HG03378 (cell line): Measurements from ENCODE around the gene IQSEC3.

Source experiments
- ATAC-seq: cut with Tn5 transposase; IDR thresholded peaks from one replicate; pipeline ENCODE4 v1.9.1; 2021; ENCODE audit warnings: mild to moderate bottlenecking, moderate library complexity; ENCODE audit not compliant: unreplicated experiment

Gene IQSEC3

GRCh38 chr12:195951-196350, 129.4 kb downstream of the IQSEC3 start:
- ATAC-seq, result no peak

GRCh38 chr12:196436-196835, 129.9 kb downstream of the IQSEC3 start:
- no peak for ATAC-seq

GRCh38 chr12:197347-197746, 130.8 kb downstream of the IQSEC3 start:
- ATAC-seq, result no peak

GRCh38 chr12:197911-198695, 131.5 kb downstream of the IQSEC3 start:
- ATAC-seq, result no peak

DNA sequence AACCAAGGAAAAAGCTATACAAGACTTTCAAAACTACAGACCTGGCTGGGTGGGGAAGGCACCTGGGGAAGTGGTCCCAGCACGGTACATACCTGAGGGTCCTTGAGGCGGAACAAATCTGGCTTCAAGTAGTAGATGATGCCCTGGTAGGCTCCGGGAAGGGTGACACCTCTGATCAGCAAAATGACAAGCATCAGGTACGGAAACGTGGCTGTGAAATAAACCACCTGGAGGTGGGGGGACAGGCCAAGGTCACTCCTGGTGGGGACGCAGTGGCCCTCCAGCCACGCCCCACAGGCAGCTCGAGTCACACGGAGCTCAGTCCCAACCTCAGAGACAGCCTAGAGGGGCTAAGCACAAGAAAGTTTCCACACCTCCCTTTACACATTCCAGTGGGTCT, 132.1 kb downstream of the IQSEC3 start:
- no peak for ATAC-seq

DNA sequence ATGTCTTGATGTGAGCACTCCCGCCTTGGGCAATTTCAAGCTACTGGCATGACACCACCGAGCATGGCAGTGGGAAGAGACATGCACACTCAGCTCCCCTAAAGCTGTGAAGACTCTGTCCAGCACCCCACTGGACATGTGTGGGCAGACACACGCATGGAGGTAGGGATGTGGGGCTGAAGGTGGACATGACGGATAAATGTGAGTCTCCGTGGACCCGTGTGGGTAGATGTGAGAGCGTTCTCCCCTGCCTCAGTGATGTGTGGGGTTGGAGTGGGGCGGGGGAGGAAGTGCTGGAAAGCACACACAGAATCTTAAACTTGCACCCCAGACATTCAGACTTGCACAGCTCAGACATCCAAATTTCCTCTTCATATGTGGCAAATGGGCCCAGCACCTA, 134.8 kb downstream of the IQSEC3 start:
- ATAC-seq, result no peak

DNA sequence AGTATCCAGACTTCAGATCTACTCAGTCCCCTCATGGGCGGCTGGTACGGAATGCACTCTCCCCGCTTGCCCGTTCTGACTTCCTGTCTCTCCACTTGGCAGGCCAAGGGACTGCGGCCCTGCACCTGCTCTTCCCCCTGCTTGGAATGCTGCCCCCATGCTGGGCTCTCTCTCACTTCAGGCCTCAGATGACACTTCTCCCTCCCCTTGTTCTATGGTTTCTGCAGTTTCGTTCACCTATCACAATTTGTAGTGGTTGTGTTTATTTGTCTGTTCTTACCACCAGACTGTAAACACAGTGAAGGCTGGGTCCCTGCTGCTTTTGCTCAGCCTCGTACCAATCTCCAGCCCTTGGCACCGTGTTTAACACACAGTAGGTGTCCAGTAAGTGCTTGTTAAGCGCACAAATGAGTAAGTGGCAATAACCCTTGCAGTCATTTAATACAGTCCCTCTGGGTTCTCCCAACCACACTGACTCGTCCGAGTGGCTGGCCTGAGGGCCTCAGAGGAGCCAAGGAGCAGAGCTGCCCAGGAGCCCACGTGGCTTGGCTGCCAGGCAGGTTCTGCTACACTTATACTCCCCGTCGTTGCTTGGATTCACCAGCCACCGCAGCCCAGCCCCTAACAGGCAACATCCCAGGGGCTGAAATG, 135.6 kb downstream of the IQSEC3 start:
- ATAC-seq, result no peak

- no peak for ATAC-seq
These were observed 136.5 kb downstream of the IQSEC3 start for GRCh38 chr12:203074-203461.

GRCh38 chr12:203462-204260, 137.1 kb downstream of the IQSEC3 start:
- ATAC-seq, result no peak

DNA sequence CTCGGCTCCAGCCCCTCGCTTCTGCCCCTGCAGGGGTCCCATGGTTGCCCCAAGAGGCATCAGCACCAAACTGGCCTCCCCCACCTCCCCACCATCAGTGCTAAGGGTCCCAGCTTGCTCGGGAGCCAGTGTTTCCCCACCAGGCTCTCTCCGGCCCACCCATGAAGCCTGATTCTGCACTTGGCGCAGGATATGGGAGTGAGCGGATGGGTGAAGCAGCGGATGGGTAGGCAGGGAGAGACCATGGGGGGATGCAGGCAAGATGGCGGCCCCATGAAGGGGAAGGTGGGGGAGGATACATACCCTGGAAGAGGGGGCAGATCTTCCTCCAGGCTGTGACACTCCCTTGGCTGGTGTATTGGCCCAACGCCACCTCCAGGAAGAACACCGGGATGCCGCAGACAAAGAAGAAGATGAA, 137.7 kb downstream of the IQSEC3 start:
- no peak for ATAC-seq

GRCh38 chr12:205026-205425, 138.5 kb downstream of the IQSEC3 start:
- no peak for ATAC-seq

- ATAC-seq, result no peak
These were observed 140.3 kb downstream of the IQSEC3 start for GRCh38 chr12:206746-207440.

DNA sequence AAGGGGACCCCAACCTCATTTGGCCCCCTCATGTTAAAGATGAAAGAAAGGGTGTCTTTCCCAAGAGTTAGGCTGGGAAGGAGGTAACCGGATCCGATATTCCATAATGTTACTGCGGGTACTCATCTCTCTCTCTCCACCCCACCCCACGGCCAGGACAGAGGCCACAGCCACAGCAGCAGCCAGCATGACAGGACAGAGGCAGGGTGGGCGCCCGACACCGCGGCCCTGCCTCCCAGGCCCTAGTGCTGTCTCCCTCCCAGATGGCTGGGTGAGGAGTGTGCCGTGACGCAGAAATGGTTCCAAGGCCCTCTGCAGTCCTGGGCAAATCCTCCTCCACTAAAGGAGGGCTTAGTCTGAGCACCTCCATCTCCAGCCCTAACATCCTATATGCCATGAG, 141.2 kb downstream of the IQSEC3 start:
- ATAC-seq, result no peak

GRCh38 chr12:208813-209212, 142.2 kb downstream of the IQSEC3 start:
- ATAC-seq, result no peak

GRCh38 chr12:209246-209645, 142.7 kb downstream of the IQSEC3 start:
- no peak for ATAC-seq

DNA sequence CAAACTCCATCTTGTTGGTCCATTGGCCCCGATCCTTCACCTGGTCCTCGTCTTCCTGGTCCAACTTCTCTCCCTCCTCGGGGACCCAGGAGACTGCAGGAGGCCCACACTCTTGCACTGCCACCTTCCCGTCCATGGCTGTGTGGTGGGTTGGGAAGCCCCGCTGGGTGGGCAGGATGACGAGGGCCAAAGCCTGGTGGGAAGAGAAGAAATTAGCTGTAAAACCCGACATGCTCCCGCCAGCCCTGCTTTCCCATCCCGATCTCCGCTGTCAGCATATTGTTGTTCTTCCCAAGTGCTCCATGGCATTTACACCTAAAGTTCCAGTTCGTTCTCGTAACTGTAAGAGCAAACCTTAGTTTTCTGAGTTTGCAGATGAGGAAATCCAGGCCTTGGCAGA, 143.3 kb downstream of the IQSEC3 start:
- ATAC-seq, result no peak

- no peak for ATAC-seq
These were observed 143.9 kb downstream of the IQSEC3 start for GRCh38 chr12:210277-211141.

DNA sequence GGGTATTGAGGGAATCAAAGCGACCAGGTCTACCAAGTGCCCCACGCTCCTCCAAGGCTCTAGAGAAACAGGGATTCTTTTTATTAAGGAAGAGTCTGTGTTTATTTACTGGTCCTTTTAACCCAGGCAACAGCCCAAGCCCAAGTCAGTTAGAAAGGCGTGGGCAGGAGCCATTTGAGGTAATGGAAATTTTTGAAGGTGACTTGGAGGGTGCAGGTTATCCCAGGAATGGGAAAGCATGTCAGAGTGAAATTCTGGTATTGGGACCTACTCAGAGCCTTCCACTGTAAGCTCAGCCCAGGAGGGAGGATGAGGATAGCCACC, 144.5 kb downstream of the IQSEC3 start:
- no peak for ATAC-seq

GRCh38 chr12:211639-212414, 145.3 kb downstream of the IQSEC3 start:
- ATAC-seq, result no peak

DNA sequence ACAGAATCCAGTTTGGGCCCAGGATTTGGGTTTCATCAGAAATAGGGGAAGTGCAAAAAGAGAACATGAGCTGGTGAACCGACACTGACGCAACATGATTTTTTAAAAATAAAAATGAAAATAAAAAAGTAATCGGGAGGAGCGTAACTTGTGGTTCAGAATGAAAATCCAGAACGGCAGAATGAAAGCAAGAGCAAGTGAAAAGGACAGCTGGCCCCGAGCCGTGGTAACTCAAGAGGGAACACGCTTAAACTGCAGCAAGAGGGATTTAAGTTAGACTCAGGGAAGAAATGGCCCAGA, 145.8 kb downstream of the IQSEC3 start:
- no peak for ATAC-seq
